GM18867 (cell line): ENCODE measurements around the gene CHST11.

Experiments used
- ATAC-seq: cut with Tn5 transposase; IDR thresholded peaks from one replicate; pipeline ENCODE4 v1.9.1; 2021; ENCODE audit warnings: mild to moderate bottlenecking, moderate library complexity; ENCODE audit not compliant: unreplicated experiment

CHST11 gene

GRCh38 chr12:104622928-104623327, 166.2 kb downstream of the CHST11 start:
- no peak for ATAC-seq

GRCh38 chr12:104623883-104624282, 167.1 kb downstream of the CHST11 start:
- no peak for ATAC-seq

DNA sequence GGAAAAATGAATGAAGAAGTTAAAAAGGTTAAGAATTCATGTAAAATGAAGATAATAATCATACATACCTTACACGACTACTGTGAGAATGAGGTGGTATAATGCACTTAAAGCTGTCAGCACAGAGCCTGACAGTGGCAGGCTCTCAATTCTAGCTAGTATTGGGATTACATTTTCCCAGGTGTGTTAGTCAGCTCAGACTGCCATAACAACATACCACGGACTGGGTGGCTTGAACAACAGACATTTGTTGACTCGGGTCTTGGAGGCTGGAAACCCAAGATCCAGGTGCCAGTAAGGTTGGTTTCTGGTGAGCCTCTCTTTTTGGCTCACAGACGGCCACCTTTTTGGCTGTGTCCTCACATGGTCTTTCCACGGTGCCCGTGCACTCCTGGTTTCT, 167.8 kb downstream of the CHST11 start:
- ATAC-seq: no peak

- ATAC-seq: no peak
These were observed 169.5 kb downstream of the CHST11 start for GRCh38 chr12:104626069-104626837.

DNA sequence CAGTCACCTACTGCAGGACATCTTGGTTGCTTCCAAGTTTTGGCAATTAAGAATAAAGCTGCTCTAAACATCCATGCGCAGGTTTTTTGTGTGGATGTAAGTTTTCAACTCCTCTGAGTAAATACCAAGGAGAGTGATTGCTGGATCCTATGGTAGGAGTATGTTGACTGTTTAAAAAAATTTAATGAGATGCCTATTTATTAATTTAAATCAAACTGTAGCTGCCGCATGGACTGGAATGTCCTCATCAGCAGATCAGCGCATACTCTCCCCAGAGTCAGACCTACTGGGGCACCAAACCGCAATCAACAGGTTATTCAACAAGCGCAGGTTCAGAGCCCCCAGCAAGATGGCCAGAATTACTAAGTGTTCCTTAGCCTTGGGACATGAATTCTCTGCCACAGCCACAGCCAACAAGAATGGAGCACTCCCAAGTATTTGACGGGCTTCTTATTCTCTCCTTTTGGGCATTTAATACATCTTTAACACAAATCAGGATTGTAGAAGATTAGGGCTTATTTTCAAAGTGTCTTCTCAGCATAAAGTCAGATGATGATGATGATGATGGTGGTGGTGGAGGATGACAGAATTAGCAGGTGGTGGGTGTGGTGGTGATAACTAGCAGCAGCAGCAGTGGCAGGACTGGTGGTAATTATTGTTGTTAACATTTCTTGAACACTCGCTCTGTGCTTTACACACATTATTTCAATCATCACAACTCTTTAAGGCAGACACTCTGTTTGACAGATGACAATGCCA, 170.7 kb downstream of the CHST11 start:
- no peak for ATAC-seq

DNA sequence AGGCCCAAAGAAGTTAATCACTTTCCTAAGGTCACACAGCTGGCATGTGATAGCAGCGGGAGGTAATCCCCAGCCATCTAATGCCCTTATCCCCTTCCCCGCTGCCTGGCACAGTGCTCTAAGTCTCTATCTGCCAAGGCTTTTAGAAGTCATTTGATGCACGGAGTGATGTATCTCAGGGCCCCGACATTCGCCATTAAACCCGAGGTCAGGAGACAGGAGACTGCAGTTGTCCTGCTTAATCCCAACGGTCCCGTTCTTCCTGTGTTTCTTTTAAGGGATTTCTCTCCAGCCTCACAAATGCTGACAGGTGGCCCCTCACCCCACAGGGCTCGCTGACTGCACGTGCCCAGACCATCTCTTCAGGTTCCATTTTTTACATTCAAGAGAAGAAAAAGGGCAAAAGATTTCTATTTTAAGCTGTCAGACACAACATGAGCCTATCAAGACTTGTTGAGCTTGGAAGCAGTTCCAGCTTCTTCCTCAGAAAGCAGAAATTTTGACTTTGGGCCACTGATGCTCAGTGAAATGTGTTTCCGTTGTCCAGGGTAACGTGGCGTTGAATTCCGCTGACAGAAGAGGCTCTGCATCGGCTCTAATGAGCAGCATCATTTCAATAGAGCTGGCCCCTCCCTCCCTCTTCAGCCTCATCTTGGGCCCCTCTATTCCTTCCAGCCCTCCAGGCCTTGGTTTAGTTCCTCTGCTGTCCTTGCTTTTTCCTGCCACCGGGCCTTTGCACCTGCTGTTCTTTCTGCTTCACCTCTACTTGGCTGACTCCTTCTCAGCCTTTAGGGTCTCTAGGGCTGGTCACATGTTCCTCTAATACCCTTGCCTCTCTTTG, 171.5 kb downstream of the CHST11 start:
- ATAC-seq: no peak

DNA sequence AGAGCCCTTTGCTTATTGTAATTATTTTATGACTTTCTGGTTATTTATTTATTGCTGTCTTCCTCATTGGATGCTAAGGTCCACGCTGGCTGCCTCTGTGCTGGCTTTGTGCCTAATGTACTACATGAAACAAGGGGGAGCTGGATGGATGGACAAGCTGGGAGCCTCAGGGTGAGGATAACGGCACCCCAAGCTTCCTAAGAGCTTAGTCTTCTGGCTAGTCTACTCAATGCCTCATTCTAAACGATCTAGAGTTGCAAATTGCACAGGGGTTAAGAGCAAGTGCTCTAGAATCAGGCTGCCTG, 172.0 kb downstream of the CHST11 start:
- ATAC-seq: no peak

DNA sequence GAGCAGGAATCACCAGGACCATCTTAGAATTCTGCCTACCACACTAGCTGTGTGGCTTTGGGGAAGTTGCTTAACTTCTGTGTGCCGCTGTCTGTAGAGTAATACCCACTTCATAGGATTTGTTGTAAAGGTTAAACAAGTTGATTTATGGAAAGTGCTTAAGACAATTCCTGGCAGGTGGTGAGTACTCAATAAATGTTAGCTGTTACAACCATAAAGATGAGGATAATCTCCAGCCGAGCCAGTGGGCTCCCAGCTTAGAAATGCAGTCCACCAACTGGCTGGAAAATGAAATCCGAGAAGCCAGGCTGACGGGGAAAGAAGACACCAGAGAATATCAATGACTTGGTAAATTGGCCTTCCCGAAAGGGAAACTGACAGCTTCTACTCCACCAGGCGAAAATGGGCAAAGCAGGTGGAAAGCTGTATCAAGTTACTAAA, 173.5 kb downstream of the CHST11 start:
- no peak for ATAC-seq

- ATAC-seq: no peak
These were observed 175.1 kb downstream of the CHST11 start for GRCh38 chr12:104631867-104632266.

DNA sequence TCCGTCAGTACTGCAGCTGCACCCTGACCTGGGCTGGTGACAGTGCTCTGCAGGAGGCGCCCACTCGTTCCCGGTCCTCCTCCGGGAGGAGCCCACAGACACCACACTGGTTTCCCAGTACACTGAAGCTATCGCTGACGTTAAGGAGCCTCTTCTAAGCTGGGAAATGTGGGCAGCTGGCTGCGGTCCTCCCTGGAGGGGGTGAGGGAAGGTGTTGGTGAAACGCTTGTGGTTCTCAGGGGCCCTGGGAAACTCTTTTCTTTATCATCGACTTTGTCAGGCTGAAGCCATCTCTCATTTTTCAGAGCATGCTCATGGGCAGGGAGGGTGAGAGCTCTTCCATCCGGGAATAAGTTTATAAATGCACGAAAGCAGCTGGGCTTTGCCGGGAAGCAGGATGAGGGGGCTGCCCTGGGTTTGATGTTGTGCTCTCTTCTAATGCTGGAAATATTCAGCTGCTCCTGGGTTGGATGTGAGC, 176.0 kb downstream of the CHST11 start:
- no peak for ATAC-seq

- ATAC-seq: no peak
These were observed 177.3 kb downstream of the CHST11 start for GRCh38 chr12:104634044-104634443.

DNA sequence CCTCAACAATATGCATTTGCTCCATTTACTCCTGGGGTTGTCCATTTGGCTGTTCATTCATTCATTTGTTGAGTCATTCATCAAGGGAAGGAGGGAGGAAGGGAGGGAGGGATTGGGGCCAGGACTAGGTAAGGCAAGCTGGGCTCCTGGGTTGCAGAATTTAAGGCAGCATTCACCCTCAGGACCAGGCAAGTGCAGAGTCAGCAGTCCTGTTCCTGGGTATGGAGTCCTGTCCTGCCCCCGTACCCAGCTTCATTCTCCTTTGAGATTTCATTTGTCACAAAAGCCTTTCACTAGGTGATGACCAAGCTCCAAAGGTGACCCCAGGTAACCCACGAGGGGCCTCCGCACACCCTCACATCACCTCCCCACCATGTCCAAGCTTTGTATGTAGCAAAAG, 178.1 kb downstream of the CHST11 start:
- no peak for ATAC-seq

GRCh38 chr12:104635607-104636343, 179.0 kb downstream of the CHST11 start:
- no peak for ATAC-seq

DNA sequence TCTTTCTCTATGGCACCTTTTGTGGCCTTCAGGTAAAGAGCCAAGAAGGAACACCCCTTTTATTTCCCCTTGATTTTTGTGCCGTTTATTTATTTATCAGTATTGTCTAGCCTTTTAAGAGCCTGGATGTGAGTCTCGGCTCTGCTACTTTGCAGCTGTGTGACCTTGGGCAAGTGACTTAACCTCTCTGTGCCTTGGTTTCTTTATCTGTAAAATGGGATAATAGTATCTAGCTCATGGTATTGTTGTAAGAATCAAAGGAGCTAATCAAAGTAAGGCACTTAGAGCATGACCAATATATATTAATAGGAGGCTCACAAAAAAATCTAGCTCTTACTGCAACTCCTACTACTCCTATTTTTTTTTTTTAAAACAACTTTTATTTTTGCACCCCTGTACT, 179.7 kb downstream of the CHST11 start:
- ATAC-seq: no peak

- ATAC-seq: no peak
These were observed 180.9 kb downstream of the CHST11 start for GRCh38 chr12:104637604-104638003.

DNA sequence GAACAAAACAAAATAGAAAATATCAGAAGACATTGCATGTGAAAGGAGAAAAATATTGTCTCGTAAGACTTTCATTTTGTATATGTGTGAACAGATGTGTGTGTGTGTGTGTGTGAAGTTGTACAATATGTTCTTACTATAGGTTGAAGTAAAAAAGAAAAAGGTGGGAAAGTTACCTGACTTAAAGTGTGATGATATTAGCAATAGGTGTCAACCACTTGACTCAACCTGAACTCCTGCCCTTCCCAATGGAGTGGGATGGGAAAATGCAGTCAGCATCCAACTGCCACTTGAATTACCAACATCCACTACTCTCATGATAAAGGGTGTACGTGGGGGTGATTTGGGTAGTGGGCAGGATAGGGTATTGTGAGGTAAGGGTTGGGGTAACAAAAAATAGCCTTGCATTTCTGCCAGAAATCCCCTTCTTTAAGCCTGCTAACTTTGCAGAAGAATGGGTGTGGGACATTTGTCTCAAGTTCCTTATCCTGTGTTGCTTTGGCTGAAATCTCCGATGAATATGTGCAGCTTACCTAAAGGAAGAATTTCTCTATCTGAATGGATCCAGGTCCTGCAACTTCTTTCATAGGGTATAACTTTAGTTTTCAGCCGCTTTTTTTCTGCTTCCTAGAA, 181.6 kb downstream of the CHST11 start:
- ATAC-seq: no peak

GRCh38 chr12:104638851-104639240, 182.1 kb downstream of the CHST11 start:
- no peak for ATAC-seq

DNA sequence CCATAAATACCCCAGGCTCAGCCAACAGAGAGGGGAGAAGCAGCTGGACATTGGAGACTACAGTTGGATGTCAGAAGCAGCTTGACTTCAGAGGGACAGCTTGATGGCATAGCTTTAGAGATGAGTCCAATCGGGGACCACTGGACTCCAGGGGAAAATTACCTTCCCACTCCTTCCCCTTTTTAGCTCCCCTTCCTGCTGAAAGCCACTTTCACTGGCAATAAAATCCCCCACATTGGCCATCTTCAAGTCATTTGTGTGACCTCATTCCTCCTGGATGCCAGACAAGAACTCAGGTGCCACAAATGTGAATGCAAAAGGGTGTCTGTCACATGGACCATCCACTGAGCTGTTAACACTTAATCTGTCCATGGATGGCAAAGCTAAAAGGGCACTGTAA, 184.2 kb downstream of the CHST11 start:
- no peak for ATAC-seq

- ATAC-seq: peak; percentile 98
These were observed 185.1 kb downstream of the CHST11 start for GRCh38 chr12:104641862-104642261.

DNA sequence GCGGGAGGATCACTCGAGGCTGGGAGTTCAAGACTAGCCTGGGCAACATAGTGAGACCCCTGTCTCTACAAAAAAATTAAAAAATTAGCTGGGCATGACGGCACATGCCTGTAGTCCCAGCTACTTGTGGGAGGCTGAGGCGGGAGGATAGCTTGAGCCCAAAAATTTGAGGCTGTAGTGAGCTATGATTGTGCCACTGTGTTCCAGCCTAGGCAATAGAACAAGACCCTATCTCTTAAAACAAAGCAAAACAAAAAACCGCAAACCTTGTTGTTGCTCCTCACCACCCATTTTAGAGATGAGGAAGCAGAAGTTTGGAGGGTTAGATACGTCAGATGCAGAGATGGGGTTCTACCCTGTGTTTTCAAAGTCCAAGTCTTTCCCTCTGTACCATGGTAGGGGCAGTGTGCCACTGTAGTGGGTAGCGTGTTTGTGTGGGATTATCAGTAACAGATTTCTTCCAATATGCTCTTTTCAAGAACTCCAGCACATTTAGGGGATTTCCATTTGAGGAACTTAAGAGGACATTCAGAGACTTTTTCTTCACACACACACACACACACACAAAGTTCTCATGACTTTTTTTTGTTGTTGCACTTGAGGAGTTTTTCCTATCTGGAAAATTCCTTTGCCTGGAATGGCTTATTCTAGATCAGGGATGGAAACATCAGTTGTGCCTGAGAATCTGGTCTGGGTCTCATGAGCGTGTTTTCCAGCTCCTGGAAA, 186.5 kb downstream of the CHST11 start:
- no peak for ATAC-seq
